Ishikawa (cell line): ENCODE data around the gene RPS27L.

Experiments used
- CEBPB ChIP-seq: IDR thresholded peaks from 2 replicates; pipeline ENCODE4 v1.6.1; 2012
- CREB1 ChIP-seq: IDR thresholded peaks from 2 replicates; pipeline ENCODE4 v1.6.1; 2012; ENCODE audit warnings: low read depth
- EGR1 ChIP-seq: IDR thresholded peaks from 2 replicates; pipeline ENCODE4 v1.6.1; 2012
- EP300 ChIP-seq: IDR thresholded peaks from 2 replicates; pipeline ENCODE4 v1.6.1; 2012; ENCODE audit warnings: borderline replicate concordance
- FOXM1 ChIP-seq: IDR thresholded peaks from 2 replicates; pipeline ENCODE4 v1.6.1; 2012; ENCODE audit warnings: low read depth, borderline replicate concordance
- MAX ChIP-seq: IDR thresholded peaks from 2 replicates; pipeline ENCODE4 v1.6.1; 2012
- NFIC ChIP-seq: IDR thresholded peaks from 2 replicates; pipeline ENCODE4 v1.6.1; 2012
- RAD21 ChIP-seq: IDR thresholded peaks from 2 replicates; pipeline ENCODE4 v1.6.1; 2012; ENCODE audit warnings: low read depth
- REST ChIP-seq: IDR thresholded peaks from 2 replicates; pipeline ENCODE4 v1.6.1; 2012; ENCODE audit warnings: low read depth, mild to moderate bottlenecking
- TAF1 ChIP-seq: IDR thresholded peaks from 2 replicates; pipeline ENCODE4 v1.6.1; 2012; ENCODE audit warnings: low read depth, mild to moderate bottlenecking
- TCF12 ChIP-seq: IDR thresholded peaks from 2 replicates; pipeline ENCODE4 v1.6.1; 2012; ENCODE audit warnings: low read depth
- TEAD4 ChIP-seq: IDR thresholded peaks from 2 replicates; pipeline ENCODE4 v1.6.1; 2012
- USF1 ChIP-seq: IDR thresholded peaks from 2 replicates; pipeline ENCODE4 v1.6.1; 2012
- YY1 ChIP-seq: IDR thresholded peaks from 2 replicates; pipeline ENCODE4 v1.6.1; 2012; ENCODE audit warnings: low read depth
- ZBTB7A ChIP-seq: IDR thresholded peaks from 2 replicates; pipeline ENCODE4 v1.6.1; 2012; ENCODE audit warnings: low read depth

Gene RPS27L

GRCh38 chr15:63194880-63195568 is 37.7 kb upstream of the RPS27L start:
- TF ChIP-seq FOXM1, result no peak
- no peak for TF ChIP-seq ZBTB7A
- TF ChIP-seq REST, result no peak
- no peak for TF ChIP-seq RAD21
- TF ChIP-seq EGR1, result no peak
- no peak for TF ChIP-seq USF1

GRCh38 chr15:63194302-63194701 is 37.0 kb upstream of the RPS27L start:
- TF ChIP-seq NFIC (no peak), EGR1 (no peak), TCF12 (no peak), EP300 (no peak), FOXM1 (no peak), CEBPB (no peak)

GRCh38 chr15:63192619-63193206 is 35.4 kb upstream of the RPS27L start:
- TF ChIP-seq ZBTB7A, result no peak
- TF ChIP-seq NFIC, result no peak
- no peak for TF ChIP-seq FOXM1
- TF ChIP-seq MAX, result no peak
- TF ChIP-seq YY1, result no peak
- no peak for TF ChIP-seq EGR1
- no peak for TF ChIP-seq TEAD4
- no peak for TF ChIP-seq CEBPB
- TF ChIP-seq REST, result no peak
- TF ChIP-seq RAD21, result no peak
- no peak for TF ChIP-seq USF1
- TF ChIP-seq TAF1, result no peak

DNA sequence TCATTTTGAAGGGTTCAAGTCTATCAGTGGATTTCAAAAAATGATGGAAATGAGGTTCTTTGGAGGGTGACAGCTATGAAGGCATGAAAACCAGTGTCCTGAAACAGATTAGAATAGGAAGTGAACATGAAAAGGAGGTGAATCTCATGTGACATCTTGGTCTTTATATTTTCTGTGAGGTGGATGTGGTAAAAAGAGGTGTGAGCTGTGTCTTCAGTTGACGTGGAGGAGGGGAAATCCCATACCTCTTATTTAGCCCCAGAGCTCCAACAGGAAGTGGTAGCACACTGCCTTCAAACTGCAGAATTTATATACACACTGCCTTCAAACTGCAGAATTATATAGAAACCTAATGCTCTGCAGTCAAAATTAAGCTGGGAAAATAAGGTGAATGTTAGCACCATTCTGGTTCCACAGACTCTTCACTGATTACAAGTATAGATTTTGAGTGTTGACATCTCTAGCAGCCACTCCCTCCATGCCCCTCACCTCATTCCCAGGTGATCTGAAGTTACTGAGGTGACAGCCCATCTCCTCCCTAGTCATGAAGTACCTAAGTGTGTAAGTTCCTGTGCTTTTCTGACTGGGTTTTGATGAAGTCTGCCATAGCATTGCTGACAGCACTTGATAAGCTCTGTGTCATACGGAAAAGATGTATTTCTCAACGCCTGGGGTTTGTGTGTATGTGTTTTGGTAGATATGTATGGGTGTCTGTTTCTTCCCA is 34.8 kb upstream of the RPS27L start:
- TF ChIP-seq EP300 (no peak), EGR1 (no peak), RAD21 (no peak), CEBPB (no peak), TEAD4 (no peak), MAX (no peak), REST (no peak), CREB1 (no peak), FOXM1 (no peak), USF1 (no peak), NFIC (no peak), TAF1 (no peak), ZBTB7A (no peak), TCF12 (no peak)
